WTC11 (cell line): ENCODE data around the gene RIPPLY2. TPM values are rescaled to one million over a fixed set of nuclear protein-coding genes. Genes with fewer than 3 reads are reported as not detected.

ENCODE experiments used
- ATAC-seq: fragments of 200-7000 bp; cut with Tn5 transposase; 2 replicates; pipeline ENCODE4 v1.10.0; 2021; ENCODE audit warnings: mild to moderate bottlenecking, moderate library complexity
- CTCF ChIA-PET: fragments of 300-600 bp; sonication (Branson Sonifier 250); formaldehyde crosslinking; loops from one replicate; lab custom pipeline; 2021; ENCODE audit warnings: antibody characterized with exemption; lab: Charles Lee
- POLR2A ChIA-PET: fragments of 350-600 bp; sonication (Branson Sonifier 250); formaldehyde crosslinking; loops from one replicate; lab custom pipeline; 2021; ENCODE audit warnings: antibody characterized with exemption; lab: Charles Lee
- DNase-seq: peaks from one replicate; pipeline ENCODE4 v3.0.0; 2021; ENCODE audit warnings: low spot score
- H3K27ac Mint-ChIP-seq: 2 replicates; pipeline ENCODE4 v1.8.0; 2021; ENCODE audit warnings: mixed read lengths
- H3K27me3 Mint-ChIP-seq: 2 replicates; pipeline ENCODE4 v1.8.0; 2021; ENCODE audit warnings: low read depth, mild to moderate bottlenecking, moderate library complexity, mixed read lengths
- H3K36me3 Mint-ChIP-seq: 2 replicates; pipeline ENCODE4 v1.8.0; 2021; ENCODE audit warnings: mixed read lengths
- H3K4me1 Mint-ChIP-seq: 2 replicates; pipeline ENCODE4 v1.8.0; 2022; ENCODE audit warnings: mixed read lengths
- H3K4me3 Mint-ChIP-seq: 2 replicates; pipeline ENCODE4 v1.8.0; 2021; ENCODE audit warnings: mild to moderate bottlenecking, moderate library complexity, mixed read lengths
- H3K9me3 Mint-ChIP-seq: 2 replicates; pipeline ENCODE4 v1.8.0; 2021; ENCODE audit warnings: mixed read lengths
- CREM ChIP-seq: sonication (generic); formaldehyde crosslinking; IDR thresholded peaks from 2 replicates; pipeline ENCODE4 v1.8.1; 2022; ENCODE audit warnings: mild to moderate bottlenecking, missing genetic modification reagents, moderate library complexity
- ELF4 ChIP-seq: sonication (generic); formaldehyde crosslinking; IDR thresholded peaks from 2 replicates; pipeline ENCODE4 v1.8.1; 2022; ENCODE audit warnings: low read depth, mild to moderate bottlenecking, moderate library complexity, missing genetic modification reagents
- EMX1 ChIP-seq: fragments of 250-450 bp; sonication (Bioruptor Pico); IDR thresholded peaks from 2 replicates; pipeline ENCODE4 v1.8.0; 2021; ENCODE audit warnings: mild to moderate bottlenecking
- FOXJ3 ChIP-seq: sonication (generic); formaldehyde crosslinking; IDR thresholded peaks from 2 replicates; pipeline ENCODE4 v1.9.0; 2021; ENCODE audit warnings: missing genetic modification reagents, mild to moderate bottlenecking, borderline replicate concordance
- HMGXB4 ChIP-seq: sonication (generic); formaldehyde crosslinking; IDR thresholded peaks from 2 replicates; pipeline ENCODE4 v1.8.1; 2023; ENCODE audit warnings: mild to moderate bottlenecking, moderate library complexity, missing genetic modification reagents
- IRF1 ChIP-seq: sonication (generic); formaldehyde crosslinking; IDR thresholded peaks from 2 replicates; pipeline ENCODE4 v1.8.0; 2023; ENCODE audit warnings: missing genetic modification reagents
- NFATC4 ChIP-seq: fragments of 250-450 bp; sonication (Bioruptor Pico); IDR thresholded peaks from 2 replicates; pipeline ENCODE4 v1.9.0; 2021; ENCODE audit warnings: mild to moderate bottlenecking
- NFE2L1 ChIP-seq: sonication (generic); formaldehyde crosslinking; IDR thresholded peaks from 2 replicates; pipeline ENCODE4 v1.8.1; 2023; ENCODE audit warnings: missing genetic modification reagents
- NFYB ChIP-seq: sonication (generic); formaldehyde crosslinking; conservative IDR thresholded peaks from 2 replicates; pipeline ENCODE4 v1.8.0; 2022; ENCODE audit warnings: low read depth, missing genetic modification reagents
- STAT6 ChIP-seq: sonication (generic); formaldehyde crosslinking; conservative IDR thresholded peaks from 2 replicates; pipeline ENCODE4 v1.8.1; 2023; ENCODE audit warnings: mild to moderate bottlenecking, low read depth, missing genetic modification reagents, moderate library complexity
- ZBTB21 ChIP-seq: sonication (generic); formaldehyde crosslinking; IDR thresholded peaks from 2 replicates; pipeline ENCODE4 v1.8.1; 2023; ENCODE audit warnings: mild to moderate bottlenecking, missing genetic modification reagents, borderline replicate concordance
- ZNF219 ChIP-seq: sonication (generic); formaldehyde crosslinking; IDR thresholded peaks from 2 replicates; pipeline ENCODE4 v1.8.0; 2023; ENCODE audit warnings: missing genetic modification reagents, mild to moderate bottlenecking, borderline replicate concordance
- ZNF396 ChIP-seq: fragments of 250-450 bp; sonication (Bioruptor Pico); IDR thresholded peaks from 2 replicates; pipeline ENCODE4 v1.8.0; 2021; ENCODE audit warnings: mild to moderate bottlenecking, moderate library complexity, borderline replicate concordance
- ZNF423 ChIP-seq: fragments of 250-450 bp; sonication (Bioruptor Pico); IDR thresholded peaks from 2 replicates; pipeline ENCODE4 v2.1.2; 2022; ENCODE audit warnings: mild to moderate bottlenecking, moderate library complexity
- ZNF425 ChIP-seq: fragments of 250-450 bp; sonication (Bioruptor Pico); conservative IDR thresholded peaks from 2 replicates; pipeline ENCODE4 v1.9.0; 2021; ENCODE audit warnings: mild to moderate bottlenecking
- total RNA-seq: library from RNA; stranded (reverse); gene quantifications from 3 replicates; pipeline ENCODE4 v1.2.3, GENCODE V29; 2021
- TF ChIP-seq, protein P1 (sequence below): fragments of 200-600 bp; IDR thresholded peaks from 2 replicates; pipeline ENCODE4 v1.8.0; 2022; ENCODE audit warnings: antibody characterized with exemption

The RIPPLY2 gene
- total RNA-seq, 1 experiment from 2014 or later, result 0.66 TPM

DNA sequence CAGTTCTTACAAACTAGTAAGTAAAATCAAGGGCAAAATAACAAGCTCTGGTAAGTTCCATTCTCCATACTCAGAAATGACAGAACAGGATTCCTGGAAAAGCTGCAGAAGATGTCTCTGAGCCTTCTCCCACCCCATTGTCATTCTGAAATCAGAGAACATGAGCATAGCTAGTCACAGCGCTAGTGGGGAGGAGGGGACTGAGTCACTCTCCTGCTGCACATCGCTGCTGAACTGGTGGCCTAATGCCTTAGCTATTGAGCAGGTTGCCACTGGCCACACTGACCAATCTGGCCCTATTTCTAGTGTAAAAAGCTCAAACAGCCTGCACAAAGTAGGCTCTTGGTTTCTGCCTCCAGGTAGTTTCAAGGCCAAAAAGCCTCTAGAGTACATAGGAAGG is 26.1 kb upstream of the RIPPLY2 start:
- DNase-seq (no peak), ATAC-seq (peak; percentile 51)
- ChIA-PET POLR2A (interaction anchor here (0.6 kb wide), 1 partner anchor 16 kb away, joined by 3 read pairs; no protein-coding TSS in a partner anchor), CTCF (interaction anchor here (1.0 kb wide), 1 partner anchor 212 kb away, joined by 5 read pairs; no protein-coding TSS in a partner anchor)
- Mint-ChIP-seq H3K4me1 (peaks cover 10% of the 10 kb centered on the region), H3K9me3 (peaks cover 18% of the 10 kb centered on the region), H3K36me3 (no peaks in the 10 kb centered on the region), H3K4me3 (no peak overlapping the region), H3K27ac (no peak overlapping the region), H3K27me3 (no peaks in the 10 kb centered on the region; the same call in 1 of the 2 replicates)
- TF ChIP-seq STAT6 (CRISPR knock-in tag) (no peak), NFE2L1 (no peak), ELF4 (CRISPR knock-in tag) (no peak), ZNF425 (CRISPR knock-in tag) (no peak), ZNF219 (CRISPR knock-in tag) (no peak)

DNA sequence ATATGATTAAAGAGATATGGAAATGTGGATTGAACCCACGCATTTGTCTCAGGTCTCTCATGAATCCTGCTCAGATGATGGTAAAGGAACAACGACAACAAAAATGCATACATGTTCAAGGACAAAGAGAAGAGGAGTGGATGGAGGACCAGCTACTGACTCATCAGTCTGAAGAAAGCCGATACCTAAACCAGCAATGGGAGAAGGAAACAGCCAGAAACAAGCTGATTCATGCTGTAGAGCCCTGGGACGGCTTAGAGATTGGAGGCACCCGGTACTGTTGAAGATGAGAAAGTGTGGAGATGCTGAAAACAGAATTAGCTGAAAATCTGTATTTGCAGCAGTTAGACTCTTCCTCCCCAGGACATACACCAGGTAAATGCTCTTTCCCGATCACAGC is 14.4 kb upstream of the RIPPLY2 start:
- ATAC-seq (no peak; the same call in 1 of the 2 replicates), DNase-seq (no peak)
- ChIA-PET POLR2A (no interaction called here), CTCF (no interaction called here)
- no peak overlapping the region for H3K27ac Mint-ChIP-seq
- peaks cover 54% of the 10 kb centered on the region for H3K9me3 Mint-ChIP-seq
- H3K36me3 Mint-ChIP-seq, result peaks cover 26% of the 10 kb centered on the region
- H3K4me1 Mint-ChIP-seq, result no peaks in the 10 kb centered on the region
- TF ChIP-seq CREM (CRISPR knock-in tag) (no peak), STAT6 (CRISPR knock-in tag) (no peak), ZNF423 (CRISPR knock-in tag) (no peak), ZBTB21 (CRISPR knock-in tag) (no peak), NFATC4 (no peak), FOXJ3 (CRISPR knock-in tag) (no peak), EMX1 (no peak), IRF1 (CRISPR knock-in tag) (no peak)
- H3K4me3 Mint-ChIP-seq, result no peak overlapping the region
- H3K27me3 Mint-ChIP-seq, result no peaks in the 10 kb centered on the region

DNA sequence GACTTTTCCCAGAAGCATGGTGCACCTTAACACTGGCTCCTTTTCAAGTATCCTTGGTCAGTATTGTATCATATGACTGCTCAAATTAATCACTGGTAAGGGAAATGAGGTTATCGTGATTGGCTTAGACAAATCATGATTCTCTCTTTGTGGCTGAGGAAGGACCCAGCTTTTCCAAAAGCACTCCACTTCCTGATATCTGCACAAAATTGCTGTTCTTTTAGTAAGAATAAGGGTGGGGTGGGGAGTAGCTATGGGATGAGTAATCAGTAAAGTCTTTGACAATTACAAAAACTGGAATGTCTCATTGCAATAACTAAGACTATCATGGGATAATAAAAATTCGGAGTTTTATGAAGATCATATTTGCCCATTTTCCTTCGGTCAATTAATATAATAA is 9.0 kb upstream of the RIPPLY2 start:
- Mint-ChIP-seq H3K27me3 (peaks cover 1% of the 10 kb centered on the region; the same call in 1 of the 2 replicates), H3K9me3 (peaks cover 22% of the 10 kb centered on the region), H3K4me3 (no peak overlapping the region), H3K36me3 (peaks cover 12% of the 10 kb centered on the region), H3K27ac (no peak overlapping the region), H3K4me1 (no peaks in the 10 kb centered on the region)
- no peak for ATAC-seq
- no peak for DNase-seq
- ChIA-PET CTCF (no interaction called here), POLR2A (no interaction called here)
- TF ChIP-seq, protein P1, sequence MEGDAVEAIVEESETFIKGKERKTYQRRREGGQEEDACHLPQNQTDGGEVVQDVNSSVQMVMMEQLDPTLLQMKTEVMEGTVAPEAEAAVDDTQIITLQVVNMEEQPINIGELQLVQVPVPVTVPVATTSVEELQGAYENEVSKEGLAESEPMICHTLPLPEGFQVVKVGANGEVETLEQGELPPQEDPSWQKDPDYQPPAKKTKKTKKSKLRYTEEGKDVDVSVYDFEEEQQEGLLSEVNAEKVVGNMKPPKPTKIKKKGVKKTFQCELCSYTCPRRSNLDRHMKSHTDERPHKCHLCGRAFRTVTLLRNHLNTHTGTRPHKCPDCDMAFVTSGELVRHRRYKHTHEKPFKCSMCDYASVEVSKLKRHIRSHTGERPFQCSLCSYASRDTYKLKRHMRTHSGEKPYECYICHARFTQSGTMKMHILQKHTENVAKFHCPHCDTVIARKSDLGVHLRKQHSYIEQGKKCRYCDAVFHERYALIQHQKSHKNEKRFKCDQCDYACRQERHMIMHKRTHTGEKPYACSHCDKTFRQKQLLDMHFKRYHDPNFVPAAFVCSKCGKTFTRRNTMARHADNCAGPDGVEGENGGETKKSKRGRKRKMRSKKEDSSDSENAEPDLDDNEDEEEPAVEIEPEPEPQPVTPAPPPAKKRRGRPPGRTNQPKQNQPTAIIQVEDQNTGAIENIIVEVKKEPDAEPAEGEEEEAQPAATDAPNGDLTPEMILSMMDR, result no peak
- TF ChIP-seq ZNF396 (CRISPR knock-in tag) (no peak), NFYB (no peak), IRF1 (CRISPR knock-in tag) (no peak), HMGXB4 (CRISPR knock-in tag) (no peak)
